HG02938 (cell line): ENCODE data around the gene ARHGEF11.

ENCODE experiments used
- ATAC-seq: cut with Tn5 transposase; IDR thresholded peaks from one replicate; pipeline ENCODE4 v1.9.1; 2021; ENCODE audit warnings: mild to moderate bottlenecking, moderate library complexity; ENCODE audit not compliant: unreplicated experiment

The ARHGEF11 gene

DNA sequence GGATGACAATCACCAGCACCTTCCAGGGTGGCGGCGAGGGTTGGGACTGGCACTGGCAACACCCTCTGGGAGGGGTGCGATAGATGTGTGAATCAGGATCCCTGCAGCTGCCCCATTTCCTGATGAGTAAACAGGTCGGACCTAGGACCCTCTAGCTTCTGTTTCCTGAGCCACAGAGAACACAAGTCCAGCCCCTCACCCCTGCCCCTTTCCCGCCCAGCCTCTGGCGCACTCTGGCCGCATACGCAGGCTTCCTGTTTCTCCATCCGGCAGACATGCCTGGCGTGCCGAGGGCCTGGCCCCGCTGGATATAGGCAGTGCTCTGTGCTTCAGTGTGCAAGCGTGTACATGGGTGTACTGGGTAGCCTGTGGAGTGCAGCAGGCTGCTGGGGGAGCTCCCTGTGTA, 147.4 kb downstream of the ARHGEF11 start:
- ATAC-seq, result no peak

DNA sequence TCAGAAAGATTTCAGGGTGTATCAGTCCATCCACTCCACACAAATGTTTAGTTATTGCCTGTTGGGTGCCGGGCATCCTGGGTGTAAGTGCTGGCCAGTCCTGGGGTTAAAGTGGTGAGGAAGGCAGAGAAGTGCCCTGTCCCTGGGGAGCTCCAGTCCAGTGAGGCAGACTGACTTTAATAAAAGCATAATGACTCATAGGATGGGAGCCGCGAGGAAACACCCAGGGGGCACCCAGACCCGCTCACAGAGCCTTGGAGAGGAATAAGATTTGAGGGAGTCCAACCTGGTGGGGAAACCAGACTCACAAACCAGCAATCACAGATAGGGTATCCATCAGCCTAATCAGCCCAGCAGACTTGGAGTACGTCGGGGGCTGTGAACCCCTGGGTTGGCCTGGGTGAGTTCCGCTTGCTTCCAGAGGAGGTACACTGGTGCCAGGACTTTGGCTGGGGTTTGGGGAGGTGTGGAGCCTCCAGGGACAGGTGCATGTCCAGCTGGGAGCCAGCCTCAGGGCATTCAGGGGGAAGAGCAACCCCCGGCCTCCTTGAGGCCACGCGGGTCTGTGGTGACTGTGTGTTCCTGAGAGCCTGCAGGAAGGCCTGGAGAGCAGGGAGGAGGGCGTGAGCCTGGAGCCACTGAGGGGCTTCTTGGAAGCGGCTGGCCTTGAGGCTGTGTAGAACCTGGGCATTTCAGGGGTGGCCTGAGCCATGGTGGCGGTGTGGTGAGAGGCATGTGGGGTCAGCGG, 148.3 kb downstream of the ARHGEF11 start:
- ATAC-seq, result no peak

GRCh38 chr1:156896490-156897033, 149.0 kb downstream of the ARHGEF11 start:
- ATAC-seq, result no peak

- no peak for ATAC-seq
Observed at GRCh38 chr1:156895927-156896326, 149.6 kb downstream of the ARHGEF11 start.

DNA sequence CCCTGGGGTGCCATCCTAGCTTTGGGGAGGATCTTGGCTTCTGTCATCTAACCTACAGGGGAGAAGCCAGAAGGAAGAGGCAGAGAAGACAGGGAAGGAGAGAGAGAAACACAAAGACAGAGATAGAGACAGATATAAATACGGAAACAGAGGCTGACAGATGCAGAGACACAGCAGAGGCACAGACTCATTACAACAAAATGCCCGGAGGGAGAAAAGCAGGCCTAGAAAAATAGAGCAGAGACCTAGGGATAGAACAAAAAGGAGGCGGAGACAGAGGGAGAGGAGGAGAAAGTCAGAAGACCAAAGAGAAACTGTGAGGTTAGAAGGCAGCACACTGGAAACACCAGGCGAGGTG, 150.1 kb downstream of the ARHGEF11 start:
- no peak for ATAC-seq

DNA sequence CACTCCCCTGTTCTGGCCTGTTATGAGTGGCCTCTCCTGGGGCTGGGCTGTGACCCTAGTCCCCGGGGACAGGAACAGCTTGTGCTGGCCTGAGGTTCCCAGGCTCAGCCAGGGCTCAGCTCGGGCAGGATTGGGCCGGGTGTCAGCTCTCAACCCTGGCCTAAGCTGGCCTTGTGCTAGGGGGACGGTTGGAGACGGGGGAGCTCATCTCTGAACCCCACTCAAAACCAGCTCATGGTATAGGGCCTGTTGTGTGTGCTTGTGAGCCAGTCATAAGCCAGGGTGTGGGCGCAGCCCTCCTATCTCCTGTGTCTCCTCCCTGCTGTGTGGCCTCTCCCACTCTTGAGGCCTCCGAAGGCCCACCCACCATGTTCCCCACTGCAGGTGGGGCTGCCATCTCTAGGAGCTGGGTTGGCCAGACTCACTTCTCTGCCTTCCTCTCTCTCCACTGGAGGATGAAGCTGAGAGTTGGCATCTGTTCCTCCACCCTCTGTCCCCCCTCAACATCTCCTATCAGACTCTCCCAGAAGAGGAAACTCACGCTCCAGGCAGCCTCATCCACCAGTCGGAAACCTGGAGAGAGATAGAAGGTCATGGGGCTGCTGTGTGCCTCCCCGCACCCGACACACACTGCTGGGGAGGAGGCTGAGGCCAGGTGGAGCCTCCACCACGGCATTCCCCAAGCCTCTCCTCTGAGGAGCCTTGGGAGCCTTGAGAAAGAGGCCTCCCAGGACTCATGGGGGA, 150.7 kb downstream of the ARHGEF11 start:
- ATAC-seq, result no peak

DNA sequence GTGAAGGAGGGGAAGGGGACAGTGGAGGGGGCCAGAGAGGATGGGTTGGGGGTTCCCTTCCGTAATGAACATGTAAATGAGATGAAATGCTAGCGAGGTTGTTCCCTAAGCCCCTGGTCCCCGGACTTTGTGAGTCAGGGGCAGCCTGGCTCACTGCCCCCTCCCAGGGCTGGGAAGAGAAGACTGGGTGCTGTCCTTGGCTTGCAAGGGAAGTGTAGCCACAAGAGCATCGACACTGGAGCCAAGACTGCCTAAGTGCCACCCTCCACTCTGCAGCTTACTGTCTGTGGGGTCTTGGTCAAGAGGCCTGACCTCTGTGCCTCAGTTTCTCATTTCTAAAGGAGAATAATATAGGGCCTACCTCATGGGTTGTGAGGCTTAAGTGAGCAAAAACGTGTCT, 151.5 kb downstream of the ARHGEF11 start:
- no peak for ATAC-seq

- no peak for ATAC-seq
Observed at GRCh38 chr1:156893048-156893953, 152.2 kb downstream of the ARHGEF11 start, which contains the start of gene PEAR1. PEAR1 (plus strand) TSS chr1:156893718; CDS start chr1:156903927, 10,209 bp downstream.

DNA sequence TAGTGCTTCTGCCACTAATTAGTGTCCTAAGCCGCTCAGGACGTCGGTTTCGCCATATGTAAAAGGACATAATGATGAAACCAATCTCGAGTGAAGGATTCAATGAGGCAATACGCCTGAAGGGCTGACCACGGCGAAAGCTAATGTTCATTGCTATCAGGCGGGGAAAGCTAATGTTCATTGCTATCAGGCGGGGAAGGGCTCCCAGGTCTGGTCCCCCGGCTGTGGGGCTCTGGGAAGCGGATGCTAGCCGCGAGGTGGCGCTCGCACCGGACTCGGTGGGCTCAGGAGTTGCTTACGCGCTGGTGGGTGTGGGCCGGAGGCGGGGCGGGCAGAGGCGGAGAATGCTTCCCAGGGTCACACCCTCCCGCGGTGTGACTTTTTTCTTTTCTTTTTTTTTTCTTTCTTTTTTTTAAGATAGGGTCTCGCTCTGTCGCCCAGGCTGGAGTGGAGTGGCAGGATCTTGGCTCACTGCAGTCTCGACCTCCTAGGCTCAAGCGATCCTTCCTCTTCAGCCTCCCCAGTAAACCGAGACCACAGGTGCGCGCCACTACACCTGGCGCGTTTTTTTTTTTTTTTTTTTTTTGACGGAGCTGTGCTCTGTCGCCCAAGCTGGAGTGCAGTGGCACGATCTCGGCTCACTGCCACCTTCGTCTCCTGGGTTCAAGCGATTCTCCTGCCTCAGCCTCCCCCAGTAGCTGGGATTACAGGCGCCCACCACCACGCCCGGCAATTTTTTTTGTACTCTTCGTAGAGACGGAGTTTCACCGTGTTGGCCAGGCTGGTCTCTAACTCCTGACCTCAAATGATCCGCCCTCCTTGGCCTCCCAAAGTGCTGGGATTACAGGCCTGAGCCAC, 153.1 kb downstream of the ARHGEF11 start:
- no peak for ATAC-seq

DNA sequence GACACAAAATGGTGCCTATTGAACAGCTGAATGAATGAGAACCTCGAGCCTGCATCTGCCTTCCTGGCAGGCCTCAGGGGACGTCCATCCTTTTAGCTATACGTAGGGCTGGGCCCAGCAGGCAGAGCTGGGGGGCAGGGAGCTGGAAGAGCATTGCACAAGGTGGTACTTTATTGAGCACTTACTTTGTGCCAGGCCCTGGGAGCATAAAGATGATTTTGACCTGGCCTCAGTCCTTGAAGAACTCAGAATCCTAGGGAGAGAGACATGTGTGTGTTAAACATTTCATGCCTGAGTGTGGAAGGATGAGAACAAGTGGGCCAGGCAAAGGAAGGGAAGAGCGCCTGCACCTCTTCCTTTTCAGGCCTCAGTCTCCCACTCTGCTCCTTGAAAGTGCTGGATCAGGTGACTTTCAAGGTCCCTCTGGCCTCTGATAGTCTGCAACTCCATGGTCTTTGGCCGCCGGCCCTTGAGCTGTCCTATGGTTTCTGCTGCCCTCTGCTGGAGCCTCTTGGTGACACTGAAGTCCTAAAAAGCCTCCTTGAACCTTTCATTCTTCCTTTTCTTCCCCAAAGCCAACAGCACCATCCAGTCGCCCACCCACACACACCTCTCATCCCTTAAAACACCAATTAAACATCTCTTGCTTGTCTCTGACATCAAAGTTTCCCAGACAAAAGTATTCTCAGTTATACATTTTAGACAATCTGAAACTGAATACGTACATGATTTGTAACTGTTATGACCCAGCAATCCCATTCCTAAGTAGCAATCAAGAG, 155.6 kb downstream of the ARHGEF11 start:
- ATAC-seq, result no peak

DNA sequence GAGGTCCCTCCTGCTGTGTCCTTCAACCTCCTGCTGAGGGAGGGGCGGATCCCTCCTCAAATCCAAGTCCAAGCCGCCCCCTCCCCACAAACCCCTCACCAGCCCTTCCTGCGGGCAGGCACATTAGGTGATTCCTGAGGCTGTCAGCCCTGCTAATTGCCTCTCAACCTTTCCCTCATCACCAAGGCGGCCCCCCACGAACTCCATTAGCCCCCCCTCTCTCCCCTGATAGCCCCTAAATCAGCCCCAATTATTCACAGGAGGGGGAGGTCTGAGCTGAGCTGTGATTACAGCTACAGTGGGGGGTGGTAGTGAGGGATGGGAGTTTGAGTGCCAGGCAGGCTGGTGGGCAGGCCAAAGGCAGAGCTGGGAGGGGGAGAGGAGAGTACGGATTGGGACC, 157.8 kb downstream of the ARHGEF11 start:
- ATAC-seq, result no peak

DNA sequence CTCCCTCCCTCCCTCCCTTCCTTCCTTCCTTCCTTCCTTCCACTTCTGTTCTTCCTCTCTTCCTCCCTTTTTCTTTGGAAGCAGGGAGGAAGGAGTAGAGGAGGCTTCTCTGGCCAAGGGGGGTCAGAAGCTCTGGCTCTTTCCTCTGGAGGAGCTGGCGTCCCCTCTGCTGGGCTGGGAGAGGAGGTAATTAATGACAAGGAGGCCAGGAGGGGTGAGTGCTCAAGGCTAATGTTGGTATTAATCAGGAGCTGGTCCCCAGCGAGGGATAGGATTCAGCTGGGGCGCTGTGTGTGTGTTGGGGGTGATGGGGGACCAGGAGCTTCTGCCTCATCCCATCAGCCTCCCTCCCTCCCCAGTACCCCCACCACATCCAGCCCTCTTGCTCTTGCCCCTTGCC, 158.2 kb downstream of the ARHGEF11 start:
- no peak for ATAC-seq

GRCh38 chr1:156886583-156887281, 158.8 kb downstream of the ARHGEF11 start:
- ATAC-seq, result no peak

DNA sequence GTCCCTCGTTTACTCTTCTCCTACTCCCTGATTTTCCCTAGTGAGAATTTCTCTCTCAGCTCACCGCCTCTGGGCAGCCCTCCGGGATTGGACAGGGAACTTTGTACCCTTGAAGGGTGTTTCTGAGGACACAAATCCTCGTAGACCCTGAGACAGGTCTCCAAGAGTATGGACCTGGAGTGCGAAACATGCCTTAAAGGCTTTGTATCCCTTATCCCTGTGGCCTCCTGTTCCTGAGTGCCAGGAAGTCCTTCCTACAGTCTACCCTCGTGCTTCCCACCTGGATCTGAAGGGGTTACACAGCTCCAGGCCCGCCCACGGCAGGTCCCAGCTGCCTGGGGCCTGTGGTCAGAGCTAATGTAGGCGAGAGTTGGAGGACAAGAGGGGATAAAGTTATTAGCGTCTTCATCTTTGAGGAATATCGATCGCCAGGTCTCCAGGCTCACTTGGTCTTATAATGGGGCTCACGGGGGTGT, 159.6 kb downstream of the ARHGEF11 start:
- ATAC-seq, result no peak

DNA sequence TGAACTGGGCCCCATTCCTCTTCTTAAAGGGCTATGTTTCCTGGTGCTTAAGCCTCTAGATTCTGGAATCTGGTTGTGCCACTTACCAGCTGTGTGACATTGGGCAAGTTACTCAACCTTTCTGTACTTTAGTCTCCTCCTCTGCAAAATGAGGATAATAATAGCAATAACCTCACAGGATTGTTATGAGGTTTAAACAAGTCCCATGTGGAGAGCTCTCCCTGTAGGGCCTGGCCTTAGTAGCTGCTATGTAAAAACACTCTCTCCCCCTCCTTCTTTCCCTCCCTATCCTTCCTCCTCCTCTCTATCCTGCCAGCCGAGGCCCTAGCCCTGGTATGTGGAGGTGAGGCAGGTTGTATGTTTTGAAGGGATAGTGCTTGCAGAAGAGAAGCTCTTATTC, 160.2 kb downstream of the ARHGEF11 start:
- no peak for ATAC-seq
